ENCODE measurements around the gene ACSS1. TPM values are rescaled to one million over a fixed set of nuclear protein-coding genes. Genes with fewer than 3 reads are reported as not detected.

The ACSS1 gene
- total and polyA plus RNA-seq, 2 of the 8 experiments (the other 6 are each of a cell fraction or from before 2014, with no cell fraction given) = 2.6 to 3.4 TPM

- no peak overlapping the region for H2AFZ ChIP-seq (ENCODE audit: low read length)
- no peak for FAIRE-seq
- H2AK5ac ChIP-seq (ENCODE audit: low read depth, low read length) = no peak overlapping the region
- H4K8ac ChIP-seq (ENCODE audit: extremely low read depth, insufficient read depth, low read length) = no peak overlapping the region
- H3K56ac ChIP-seq (replicated peaks; ENCODE audit: insufficient read length, low read depth, low read length) = no peak overlapping the region
- H3K27me3 ChIP-seq (replicated peaks in 1 of 4; ENCODE audit: control insufficient read depth in 3 of 4, extremely low read depth in 1 of 4, insufficient read depth in 3 of 4, low read length in 3 of 4) = peaks cover 0 to 2% (median 0%) of the 10 kb centered on the region in 4 experiments; a peak in 2 of 7 replicates
- H2BK20ac ChIP-seq (ENCODE audit: low read length) = no peak overlapping the region
- H3K23me2 ChIP-seq (ENCODE audit: low read depth, low read length) = no peaks in the 10 kb centered on the region
- ChIA-PET POLR2A (ENCODE audit: partially characterized antibody) (no interaction called here), CTCF (ENCODE audit: partially characterized antibody) (interaction anchor here (0.9 to 2.6 kb wide), 5 partner anchors 10 to 179 kb away, joined by 3 to 15 read pairs (median 4); no protein-coding TSS in a partner anchor)
- H3K79me2 ChIP-seq (ENCODE audit: control insufficient read depth in 1 of 2, insufficient read depth in 2 of 2, low read length in 2 of 2) = no peaks in the 10 kb centered on the region
- no peak overlapping the region for H2BK15ac ChIP-seq (ENCODE audit: low read length)
- WGBS, 2 experiments (ENCODE audit: extremely low coverage in 1 of 2, insufficient coverage in 1 of 2, insufficient read length in 1 of 2, insufficient replicate concordance in 2 of 2, low coverage in 1 of 2, low lambda C conversion rate in 2 of 2, missing lambda C conversion rate in 1 of 2) = 83% methylated on average over 4 of the region's 4 CpGs; no CpG with 5 or more reads in 1 of the 2 experiments
- no peaks in the 10 kb centered on the region for H3K36me3 ChIP-seq (ENCODE audit: control insufficient read depth in 2 of 4, insufficient read depth in 4 of 4, low read length in 3 of 4)
- H3K14ac ChIP-seq (ENCODE audit: insufficient read length) = no peak overlapping the region
- no peak overlapping the region for H3K4me3 ChIP-seq (ENCODE audit: extremely low read depth in 1 of 4, insufficient read depth in 2 of 4, low read depth in 3 of 4, low read length in 4 of 4)
- no peak overlapping the region for H3K9ac ChIP-seq (replicated peaks in 1 of 4; ENCODE audit: extremely low read depth in 1 of 4, low read depth in 3 of 4, low read length in 3 of 4)
- no peak overlapping the region for H3K23ac ChIP-seq (ENCODE audit: insufficient read length)
- no peak overlapping the region for H3K4me2 ChIP-seq (ENCODE audit: insufficient read depth in 1 of 2, low read depth in 2 of 2, low read length in 2 of 2)
- H3K9me3 ChIP-seq (ENCODE audit: insufficient read depth in 2 of 2, low read depth in 1 of 2, low read length in 1 of 2) = no peaks in the 10 kb centered on the region
- no peak overlapping the region for H3K4ac ChIP-seq (replicated peaks; ENCODE audit: insufficient read length, low read depth, low read length)
- no peaks in the 10 kb centered on the region for H4K20me1 ChIP-seq (replicated peaks in 1 of 2; ENCODE audit: control insufficient read depth in 1 of 2, insufficient read depth in 2 of 2, low read length in 2 of 2)
- no peaks in the 10 kb centered on the region for H3K4me1 ChIP-seq (replicated peaks in 1 of 4; ENCODE audit: control insufficient read depth in 3 of 4, insufficient read depth in 4 of 4, low read length in 3 of 4)
- no peak overlapping the region for H4K5ac ChIP-seq (ENCODE audit: insufficient read length, low read depth, low read length)
- DNase-seq (ENCODE audit: low read depth in 1 of 2, low spot score in 2 of 2) = no peak
- no peak overlapping the region for H2BK120ac ChIP-seq (replicated peaks; ENCODE audit: low read depth, low read length)
- H3K18ac ChIP-seq (ENCODE audit: extremely low read depth, low read length) = no peak overlapping the region
- no peak overlapping the region for H3K27ac ChIP-seq (ENCODE audit: low read depth, low read length)
- H2BK5ac ChIP-seq (ENCODE audit: low read depth, low read length) = no peak overlapping the region
- no peak overlapping the region for H4K91ac ChIP-seq (replicated peaks; ENCODE audit: insufficient read length, low read length)
- no peaks in the 10 kb centered on the region for H3K79me1 ChIP-seq (ENCODE audit: low read depth, low read length)
- H2BK12ac ChIP-seq (ENCODE audit: low read depth, low read length) = no peak overlapping the region
- TF ChIP-seq, protein P1, sequence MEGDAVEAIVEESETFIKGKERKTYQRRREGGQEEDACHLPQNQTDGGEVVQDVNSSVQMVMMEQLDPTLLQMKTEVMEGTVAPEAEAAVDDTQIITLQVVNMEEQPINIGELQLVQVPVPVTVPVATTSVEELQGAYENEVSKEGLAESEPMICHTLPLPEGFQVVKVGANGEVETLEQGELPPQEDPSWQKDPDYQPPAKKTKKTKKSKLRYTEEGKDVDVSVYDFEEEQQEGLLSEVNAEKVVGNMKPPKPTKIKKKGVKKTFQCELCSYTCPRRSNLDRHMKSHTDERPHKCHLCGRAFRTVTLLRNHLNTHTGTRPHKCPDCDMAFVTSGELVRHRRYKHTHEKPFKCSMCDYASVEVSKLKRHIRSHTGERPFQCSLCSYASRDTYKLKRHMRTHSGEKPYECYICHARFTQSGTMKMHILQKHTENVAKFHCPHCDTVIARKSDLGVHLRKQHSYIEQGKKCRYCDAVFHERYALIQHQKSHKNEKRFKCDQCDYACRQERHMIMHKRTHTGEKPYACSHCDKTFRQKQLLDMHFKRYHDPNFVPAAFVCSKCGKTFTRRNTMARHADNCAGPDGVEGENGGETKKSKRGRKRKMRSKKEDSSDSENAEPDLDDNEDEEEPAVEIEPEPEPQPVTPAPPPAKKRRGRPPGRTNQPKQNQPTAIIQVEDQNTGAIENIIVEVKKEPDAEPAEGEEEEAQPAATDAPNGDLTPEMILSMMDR (IDR thresholded peaks at IDR 0.05; ENCODE audit: control extremely low read depth in 1 of 3, insufficient read depth in 1 of 3, low read depth in 1 of 3, low read length in 3 of 3) = no peak
- TF ChIP-seq, protein P2, sequence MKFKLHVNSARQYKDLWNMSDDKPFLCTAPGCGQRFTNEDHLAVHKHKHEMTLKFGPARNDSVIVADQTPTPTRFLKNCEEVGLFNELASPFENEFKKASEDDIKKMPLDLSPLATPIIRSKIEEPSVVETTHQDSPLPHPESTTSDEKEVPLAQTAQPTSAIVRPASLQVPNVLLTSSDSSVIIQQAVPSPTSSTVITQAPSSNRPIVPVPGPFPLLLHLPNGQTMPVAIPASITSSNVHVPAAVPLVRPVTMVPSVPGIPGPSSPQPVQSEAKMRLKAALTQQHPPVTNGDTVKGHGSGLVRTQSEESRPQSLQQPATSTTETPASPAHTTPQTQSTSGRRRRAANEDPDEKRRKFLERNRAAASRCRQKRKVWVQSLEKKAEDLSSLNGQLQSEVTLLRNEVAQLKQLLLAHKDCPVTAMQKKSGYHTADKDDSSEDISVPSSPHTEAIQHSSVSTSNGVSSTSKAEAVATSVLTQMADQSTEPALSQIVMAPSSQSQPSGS (IDR thresholded peaks at IDR 0.05; ENCODE audit: low read length) = no peak
- no peak for TF ChIP-seq MAFK (IDR thresholded peaks at IDR 0.05; ENCODE audit: low read depth, low read length)
- TF ChIP-seq GTF2F1 (IDR thresholded peaks at IDR 0.05; ENCODE audit: borderline replicate concordance, low read depth, low read length) = no peak
- TF ChIP-seq YY1 (IDR thresholded peaks at IDR 0.05; ENCODE audit: low read depth, low read length) = no peak
These were observed 58.4 kb downstream of the ACSS1 start for GRCh38 chr20:24999568-24999967.
